GM23338 (cell line): ENCODE results near the gene UBASH3B. TPM values are rescaled to one million over a fixed set of nuclear protein-coding genes. Genes with fewer than 3 reads are reported as not detected.

ENCODE experiments used
- ATAC-seq: fragments of 200-7000 bp; cut with Tn5 transposase; 3 replicates; pipeline ENCODE4 v1.9.1; 2020
- DNase-seq: peaks from one replicate; pipeline ENCODE4 v3.0.0-alpha.2; 2015; ENCODE audit warnings: low spot score
- H2AFZ ChIP-seq: fragments of 200-600 bp; sonication (generic); 2 replicates; pipeline ENCODE4 v1.8.0; 2016; ENCODE audit warnings: antibody characterized with exemption, mild to moderate bottlenecking, moderate library complexity
- H3F3A ChIP-seq: fragments of 200-600 bp; sonication (generic); replicated peaks from 2 replicates; pipeline ENCODE4 v1.8.0; 2017; ENCODE audit warnings: antibody characterized with exemption, mixed run types, low read depth
- H3K27ac ChIP-seq: fragments of 200-600 bp; sonication (generic); 2 replicates; pipeline ENCODE4 v1.6.1; 2016; ENCODE audit warnings: low read depth
- H3K27me3 ChIP-seq: fragments of 200-600 bp; sonication (generic); 2 replicates; pipeline ENCODE4 v1.8.0; 2016; ENCODE audit warnings: mild to moderate bottlenecking, mixed run types, moderate library complexity; ENCODE audit not compliant: insufficient read depth
- H3K36me3 ChIP-seq: fragments of 200-600 bp; sonication (generic); 2 replicates; pipeline ENCODE4 v1.8.0; 2016; ENCODE audit warnings: mild to moderate bottlenecking; ENCODE audit not compliant: insufficient read depth
- H3K4me1 ChIP-seq: fragments of 200-600 bp; sonication (generic); 2 replicates; pipeline ENCODE4 v1.8.0; 2016; ENCODE audit warnings: mild to moderate bottlenecking, moderate library complexity; ENCODE audit not compliant: insufficient read depth
- H3K4me2 ChIP-seq: fragments of 200-600 bp; sonication (generic); 2 replicates; pipeline ENCODE4 v1.7.1; 2017; ENCODE audit warnings: mixed run types
- H3K4me3 ChIP-seq: fragments of 200-600 bp; sonication (generic); 2 replicates; pipeline ENCODE4 v1.6.1; 2016; ENCODE audit warnings: mixed run types
- H3K79me2 ChIP-seq: fragments of 200-600 bp; sonication (generic); replicated peaks from 2 replicates; pipeline ENCODE4 v1.8.0; 2017; ENCODE audit warnings: mild to moderate bottlenecking; ENCODE audit not compliant: insufficient read depth
- H3K9me2 ChIP-seq: fragments of 200-600 bp; sonication (generic); 2 replicates; pipeline ENCODE4 v1.8.0; 2017; ENCODE audit not compliant: insufficient read depth
- H4K20me1 ChIP-seq: fragments of 200-600 bp; sonication (generic); replicated peaks from 2 replicates; pipeline ENCODE4 v1.8.0; 2017; ENCODE audit warnings: mild to moderate bottlenecking; ENCODE audit not compliant: insufficient read depth
- H3K27ac Mint-ChIP-seq: 2 replicates; pipeline ENCODE4 v1.8.0; 2020; ENCODE audit warnings: inconsistent platforms, mild to moderate bottlenecking, moderate library complexity, mixed read lengths
- H3K27me3 Mint-ChIP-seq: 3 replicates; pipeline ENCODE4 v1.8.0; 2022; ENCODE audit warnings: low read depth, mild to moderate bottlenecking, moderate library complexity, mixed read lengths, inconsistent platforms; ENCODE audit not compliant: insufficient read depth, poor library complexity
- H3K36me3 Mint-ChIP-seq: 3 replicates; pipeline ENCODE4 v1.8.0; 2021; ENCODE audit warnings: low read depth, mild to moderate bottlenecking, inconsistent platforms, moderate library complexity, mixed read lengths
- H3K4me1 Mint-ChIP-seq: 3 replicates; pipeline ENCODE4 v1.8.0; 2020; ENCODE audit warnings: mild to moderate bottlenecking, inconsistent platforms, mixed read lengths
- H3K4me3 Mint-ChIP-seq: 3 replicates; pipeline ENCODE4 v1.8.0; 2021; ENCODE audit warnings: moderate library complexity, mild to moderate bottlenecking, inconsistent platforms, mixed read lengths
- H3K9me3 Mint-ChIP-seq: 3 replicates; pipeline ENCODE4 v1.8.0; 2020; ENCODE audit warnings: moderate library complexity, mild to moderate bottlenecking, inconsistent platforms, mixed read lengths
- CREB1 ChIP-seq: fragments of 250-450 bp; sonication (Bioruptor Pico); IDR thresholded peaks from 2 replicates; pipeline ENCODE4 v1.5.0; 2020; ENCODE audit warnings: low read depth, mild to moderate bottlenecking, moderate library complexity
- EZH2phosphoT487 ChIP-seq: fragments of 200-600 bp; sonication (generic); IDR thresholded peaks from one replicate; pipeline ENCODE4 v1.8.1; 2018; ENCODE audit warnings: antibody characterized with exemption; ENCODE audit not compliant: unreplicated experiment
- JUNB ChIP-seq: IDR thresholded peaks from one replicate; pipeline ENCODE4 v1.6.1; 2016; ENCODE audit warnings: antibody characterized with exemption; ENCODE audit not compliant: unreplicated experiment
- POLR2AphosphoS5 ChIP-seq: IDR thresholded peaks from 2 replicates; pipeline ENCODE4 v1.6.1; 2016; ENCODE audit warnings: antibody characterized with exemption, low read depth
- ZNF114 ChIP-seq: fragments of 250-450 bp; sonication (Bioruptor Pico); IDR thresholded peaks from 2 replicates; pipeline ENCODE4 v1.5.0; 2020; ENCODE audit warnings: mild to moderate bottlenecking, moderate library complexity
- polyA plus RNA-seq: library from polyadenylated mRNA; unstranded; fragments of >200 nt; fragmentation: Nextera tagmentation; extraction: Ambion mirVana; gene quantifications from 2 replicates; pipeline ENCODE4 v1.2.1, GENCODE V29; 2016
- total RNA-seq: library from RNA; depleted of rRNA; stranded (reverse); fragments of >200 nt; shearing (Covaris generic); gene quantifications from 2 replicates; pipeline ENCODE4 v1.2.3, GENCODE V29; 2014
- TF ChIP-seq, protein P1 (sequence below): fragments of 250-450 bp; sonication (Bioruptor Pico); IDR thresholded peaks from 2 replicates; pipeline ENCODE4 v1.5.0; 2020; ENCODE audit warnings: mild to moderate bottlenecking, moderate library complexity
- TF ChIP-seq, protein P2 (sequence below): IDR thresholded peaks from one replicate; pipeline ENCODE4 v1.6.1; 2018; ENCODE audit warnings: antibody characterized with exemption; ENCODE audit not compliant: unreplicated experiment

The UBASH3B gene
- total and polyA plus RNA-seq, 2 experiments from 2014 or later, result 2.1 to 12.0 TPM

- Histone ChIP-seq H3K4me1 (no peaks in the 10 kb centered on the region), H3K27me3 (no peaks in the 10 kb centered on the region), H3K9me2 (0 out of 2 replicates have a peak, but pooled peaks cover 6% of the 10 kb centered on the region), H3K4me3 (no peak overlapping the region), H3K4me2 (no peak overlapping the region), H3K36me3 (no peaks in the 10 kb centered on the region), H2AFZ (no peak overlapping the region), H3K79me2 (no peaks in the 10 kb centered on the region), H3F3A (no peaks in the 10 kb centered on the region), H3K27ac (no peak overlapping the region), H4K20me1 (no peaks in the 10 kb centered on the region)
- Mint-ChIP-seq H3K9me3 (no peaks in the 10 kb centered on the region), H3K27me3 (no peaks in the 10 kb centered on the region), H3K4me3 (no peak overlapping the region), H3K27ac (no peak overlapping the region), H3K4me1 (peaks cover 3% of the 10 kb centered on the region; the same call in 1 of the 3 replicates), H3K36me3 (no peaks in the 10 kb centered on the region)
- ATAC-seq, result no peak
- no peak for TF ChIP-seq JUNB
- no peak for TF ChIP-seq ZNF114 (CRISPR knock-in tag)
- TF ChIP-seq CREB1 (CRISPR knock-in tag), result no peak
- TF ChIP-seq, protein P1, sequence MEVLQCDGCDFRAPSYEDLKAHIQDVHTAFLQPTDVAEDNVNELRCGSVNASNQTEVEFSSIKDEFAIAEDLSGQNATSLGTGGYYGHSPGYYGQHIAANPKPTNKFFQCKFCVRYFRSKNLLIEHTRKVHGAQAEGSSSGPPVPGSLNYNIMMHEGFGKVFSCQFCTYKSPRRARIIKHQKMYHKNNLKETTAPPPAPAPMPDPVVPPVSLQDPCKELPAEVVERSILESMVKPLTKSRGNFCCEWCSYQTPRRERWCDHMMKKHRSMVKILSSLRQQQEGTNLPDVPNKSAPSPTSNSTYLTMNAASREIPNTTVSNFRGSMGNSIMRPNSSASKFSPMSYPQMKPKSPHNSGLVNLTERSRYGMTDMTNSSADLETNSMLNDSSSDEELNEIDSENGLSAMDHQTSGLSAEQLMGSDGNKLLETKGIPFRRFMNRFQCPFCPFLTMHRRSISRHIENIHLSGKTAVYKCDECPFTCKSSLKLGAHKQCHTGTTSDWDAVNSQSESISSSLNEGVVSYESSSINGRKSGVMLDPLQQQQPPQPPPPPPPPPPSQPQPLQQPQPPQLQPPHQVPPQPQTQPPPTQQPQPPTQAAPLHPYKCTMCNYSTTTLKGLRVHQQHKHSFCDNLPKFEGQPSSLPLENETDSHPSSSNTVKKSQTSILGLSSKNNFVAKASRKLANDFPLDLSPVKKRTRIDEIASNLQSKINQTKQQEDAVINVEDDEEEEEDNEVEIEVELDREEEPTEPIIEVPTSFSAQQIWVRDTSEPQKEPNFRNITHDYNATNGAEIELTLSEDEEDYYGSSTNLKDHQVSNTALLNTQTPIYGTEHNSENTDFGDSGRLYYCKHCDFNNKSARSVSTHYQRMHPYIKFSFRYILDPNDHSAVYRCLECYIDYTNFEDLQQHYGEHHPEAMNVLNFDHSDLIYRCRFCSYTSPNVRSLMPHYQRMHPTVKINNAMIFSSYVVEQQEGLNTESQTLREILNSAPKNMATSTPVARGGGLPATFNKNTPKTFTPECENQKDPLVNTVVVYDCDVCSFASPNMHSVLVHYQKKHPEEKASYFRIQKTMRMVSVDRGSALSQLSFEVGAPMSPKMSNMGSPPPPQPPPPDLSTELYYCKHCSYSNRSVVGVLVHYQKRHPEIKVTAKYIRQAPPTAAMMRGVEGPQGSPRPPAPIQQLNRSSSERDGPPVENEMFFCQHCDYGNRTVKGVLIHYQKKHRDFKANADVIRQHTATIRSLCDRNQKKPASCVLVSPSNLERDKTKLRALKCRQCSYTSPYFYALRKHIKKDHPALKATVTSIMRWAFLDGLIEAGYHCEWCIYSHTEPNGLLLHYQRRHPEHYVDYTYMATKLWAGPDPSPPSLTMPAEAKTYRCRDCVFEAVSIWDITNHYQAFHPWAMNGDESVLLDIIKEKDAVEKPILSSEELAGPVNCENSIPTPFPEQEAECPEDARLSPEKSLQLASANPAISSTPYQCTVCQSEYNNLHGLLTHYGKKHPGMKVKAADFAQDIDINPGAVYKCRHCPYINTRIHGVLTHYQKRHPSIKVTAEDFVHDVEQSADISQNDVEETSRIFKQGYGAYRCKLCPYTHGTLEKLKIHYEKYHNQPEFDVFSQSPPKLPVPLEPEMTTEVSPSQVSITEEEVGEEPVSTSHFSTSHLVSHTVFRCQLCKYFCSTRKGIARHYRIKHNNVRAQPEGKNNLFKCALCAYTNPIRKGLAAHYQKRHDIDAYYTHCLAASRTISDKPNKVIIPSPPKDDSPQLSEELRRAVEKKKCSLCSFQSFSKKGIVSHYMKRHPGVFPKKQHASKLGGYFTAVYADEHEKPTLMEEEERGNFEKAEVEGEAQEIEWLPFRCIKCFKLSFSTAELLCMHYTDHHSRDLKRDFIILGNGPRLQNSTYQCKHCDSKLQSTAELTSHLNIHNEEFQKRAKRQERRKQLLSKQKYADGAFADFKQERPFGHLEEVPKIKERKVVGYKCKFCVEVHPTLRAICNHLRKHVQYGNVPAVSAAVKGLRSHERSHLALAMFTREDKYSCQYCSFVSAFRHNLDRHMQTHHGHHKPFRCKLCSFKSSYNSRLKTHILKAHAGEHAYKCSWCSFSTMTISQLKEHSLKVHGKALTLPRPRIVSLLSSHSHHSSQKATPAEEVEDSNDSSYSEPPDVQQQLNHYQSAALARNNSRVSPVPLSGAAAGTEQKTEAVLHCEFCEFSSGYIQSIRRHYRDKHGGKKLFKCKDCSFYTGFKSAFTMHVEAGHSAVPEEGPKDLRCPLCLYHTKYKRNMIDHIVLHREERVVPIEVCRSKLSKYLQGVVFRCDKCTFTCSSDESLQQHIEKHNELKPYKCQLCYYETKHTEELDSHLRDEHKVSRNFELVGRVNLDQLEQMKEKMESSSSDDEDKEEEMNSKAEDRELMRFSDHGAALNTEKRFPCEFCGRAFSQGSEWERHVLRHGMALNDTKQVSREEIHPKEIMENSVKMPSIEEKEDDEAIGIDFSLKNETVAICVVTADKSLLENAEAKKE (CRISPR knock-in tag), result no peak
- TF ChIP-seq EZH2phosphoT487, result no peak
- TF ChIP-seq, protein P2, sequence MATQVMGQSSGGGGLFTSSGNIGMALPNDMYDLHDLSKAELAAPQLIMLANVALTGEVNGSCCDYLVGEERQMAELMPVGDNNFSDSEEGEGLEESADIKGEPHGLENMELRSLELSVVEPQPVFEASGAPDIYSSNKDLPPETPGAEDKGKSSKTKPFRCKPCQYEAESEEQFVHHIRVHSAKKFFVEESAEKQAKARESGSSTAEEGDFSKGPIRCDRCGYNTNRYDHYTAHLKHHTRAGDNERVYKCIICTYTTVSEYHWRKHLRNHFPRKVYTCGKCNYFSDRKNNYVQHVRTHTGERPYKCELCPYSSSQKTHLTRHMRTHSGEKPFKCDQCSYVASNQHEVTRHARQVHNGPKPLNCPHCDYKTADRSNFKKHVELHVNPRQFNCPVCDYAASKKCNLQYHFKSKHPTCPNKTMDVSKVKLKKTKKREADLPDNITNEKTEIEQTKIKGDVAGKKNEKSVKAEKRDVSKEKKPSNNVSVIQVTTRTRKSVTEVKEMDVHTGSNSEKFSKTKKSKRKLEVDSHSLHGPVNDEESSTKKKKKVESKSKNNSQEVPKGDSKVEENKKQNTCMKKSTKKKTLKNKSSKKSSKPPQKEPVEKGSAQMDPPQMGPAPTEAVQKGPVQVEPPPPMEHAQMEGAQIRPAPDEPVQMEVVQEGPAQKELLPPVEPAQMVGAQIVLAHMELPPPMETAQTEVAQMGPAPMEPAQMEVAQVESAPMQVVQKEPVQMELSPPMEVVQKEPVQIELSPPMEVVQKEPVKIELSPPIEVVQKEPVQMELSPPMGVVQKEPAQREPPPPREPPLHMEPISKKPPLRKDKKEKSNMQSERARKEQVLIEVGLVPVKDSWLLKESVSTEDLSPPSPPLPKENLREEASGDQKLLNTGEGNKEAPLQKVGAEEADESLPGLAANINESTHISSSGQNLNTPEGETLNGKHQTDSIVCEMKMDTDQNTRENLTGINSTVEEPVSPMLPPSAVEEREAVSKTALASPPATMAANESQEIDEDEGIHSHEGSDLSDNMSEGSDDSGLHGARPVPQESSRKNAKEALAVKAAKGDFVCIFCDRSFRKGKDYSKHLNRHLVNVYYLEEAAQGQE, result no peak
- no peak for TF ChIP-seq POLR2AphosphoS5
- DNase-seq, result no peak
Measured at GRCh38 chr11:122703541-122704272, 48.2 kb downstream of the UBASH3B start.
